Ovary (tissue), 9 donors: ENCODE measurements around the gene JAM3. TPM values are rescaled to one million over a fixed set of nuclear protein-coding genes. Genes with fewer than 3 reads are reported as not detected.

Experiments used
- DNase-seq, 5 donors: peaks; one replicate each; pipeline ENCODE4 v3.0.0-alpha.2; 2019 to 2020
- H3K27ac ChIP-seq, 2 donors: fragments of 200-600 bp; one replicate each; pipeline versions ENCODE4 v1.5.1 to v1.8.0; 2019 to 2022
- H3K27me3 ChIP-seq: fragments of 200-600 bp; one replicate; pipeline ENCODE4 v1.8.0; 2022
- H3K36me3 ChIP-seq: fragments of 200-600 bp; sonication (generic); one replicate; pipeline ENCODE4 v1.5.1; 2019
- H3K4me1 ChIP-seq: one replicate; pipeline ENCODE4 v1.8.1; 2013; ENCODE audit warnings: mild to moderate bottlenecking, moderate library complexity; ENCODE audit not compliant: insufficient read depth
- H3K4me3 ChIP-seq: fragments of 200-600 bp; sonication (generic); one replicate; pipeline ENCODE4 v1.5.1; 2017
- H3K9me3 ChIP-seq, 2 donors: fragments of 200-600 bp in 1 of 2; sonication (generic) in 1 of 2; one replicate each; pipeline versions ENCODE4 v1.5.1 to v1.8.1; 2013 to 2019; ENCODE audit warnings: mild to moderate bottlenecking in 1 of 2, moderate library complexity in 1 of 2
- CTCF ChIP-seq, 3 donors: fragments of 450-650 bp in 2 of 3; fragments of 200-600 bp in 1 of 3; IDR thresholded peaks; one replicate each; pipeline versions ENCODE4 v1.5.1 to v1.8.0; 2016 to 2022; ENCODE audit warnings: antibody characterized with exemption in 3 of 3, mild to moderate bottlenecking in 1 of 3
- EP300 ChIP-seq: sonication (generic); formaldehyde crosslinking; IDR thresholded peaks from one replicate; pipeline ENCODE4 v1.6.1; 2017; ENCODE audit warnings: antibody characterized with exemption
- POLR2A ChIP-seq: fragments of 450-650 bp; IDR thresholded peaks from one replicate; pipeline ENCODE4 v1.6.1; 2017; ENCODE audit warnings: antibody characterized with exemption, mild to moderate bottlenecking, moderate library complexity
- WGBS, 3 donors: extraction: QIAGEN DNeasy Blood & Tissue Kit in 1 of 3; methylation state at CpG; one replicate each; pipeline versions ENCODE4 v1.1.5 to v1.1.7; 2013 to 2017; 5-methylcytosine and 5-hydroxymethylcytosine counted together
- intact Hi-C, 4 donors: fragments of 100-400 bp; cut with DNase I; formaldehyde crosslinking; loops; one replicate each; pipeline versions ENCODE4 v1.11.0 to v1.15.1; 2022 to 2023
- polyA plus RNA-seq, 2 donors: library from polyadenylated mRNA; stranded (reverse); fragments of 200-250 nt in 1 of 2; fragments of 350-450 nt in 1 of 2; fragmentation: Illumina TruSeq in 1 of 2; extraction: RNeasy Lipid Tissue Mini Kit (QIAGEN cat#74804) in 1 of 2; gene quantifications; one replicate each; pipeline ENCODE4 v1.2.3, GENCODE V29; 2013 to 2014
- total RNA-seq, 7 donors: library from RNA; depleted of rRNA in 2 of 7; stranded (reverse); fragments of >200 nt in 2 of 7; fragmentation: NEBNext Ultra II Directional in 3 of 7; extraction: Animal tissue kit (Norgen Biotek cat#: 25700) in 3 of 7; gene quantifications; one replicate each; pipeline versions ENCODE4 v1.1.0 to v1.2.4, GENCODE V29; 2016 to 2023
- donor health status: DM: no; HTN: no; CAD: no; lungs with moderate emphysema.
- donor health status: DM: no; HTN: no; CAD: no.
- donor health status: Bipolar disorder and iron deficiency.
- donor health status: DM: yes; HTN: yes; CAD: no.
- donor health status: DM: no; HTN: no; CAD: no.
- donor health status: DM: yes; HTN: yes; CAD: no.

The JAM3 gene
- total and polyA plus RNA-seq, 9 donors = 32.5 to 95.0 (median 72.3) TPM

- H3K27ac ChIP-seq = no peak overlapping the region
- TF ChIP-seq EP300 = no peak
- TF ChIP-seq CTCF (IDR thresholded peaks at IDR 0.05) = no peak
- TF ChIP-seq POLR2A = no peak
- DNase-seq = no peak
- intact Hi-C loops = loop anchor here in 3 of 4 donors (5.0 to 10.0 kb wide), 3 partner anchors 92 to 220 kb away; no protein-coding TSS in a partner anchor
- no peaks in the 10 kb centered on the region for H3K4me1 ChIP-seq
- 71 to 80% (median 79%) methylated on average over 5 of the region's 5 CpGs for WGBS, 3 donors
- no peaks in the 10 kb centered on the region for H3K36me3 ChIP-seq
- no peak overlapping the region for H3K4me3 ChIP-seq
- no peaks in the 10 kb centered on the region for H3K9me3 ChIP-seq
- no peaks in the 10 kb centered on the region for H3K27me3 ChIP-seq
Measured at GRCh38 chr11:134144744-134145143, 75.9 kb downstream of the JAM3 start.

GRCh38 chr11:134145715-134146114 is 76.8 kb downstream of the JAM3 start:
- DNase-seq = no peak
- no peaks in the 10 kb centered on the region for H3K36me3 ChIP-seq
- intact Hi-C loops = loop anchor here in 3 of 4 donors (10.0 kb wide), 1 partner anchor 221 kb away; no protein-coding TSS in a partner anchor
- no peak overlapping the region for H3K4me3 ChIP-seq
- 69 to 80% (median 72%) methylated on average over 8 of the region's 8 CpGs for WGBS, 3 donors
- no peak overlapping the region for H3K27ac ChIP-seq
- TF ChIP-seq POLR2A (no peak), CTCF (IDR thresholded peaks at IDR 0.05) (no peak), EP300 (no peak)
- no peaks in the 10 kb centered on the region for H3K27me3 ChIP-seq
- no peaks in the 10 kb centered on the region for H3K9me3 ChIP-seq
- H3K4me1 ChIP-seq = no peaks in the 10 kb centered on the region

DNA sequence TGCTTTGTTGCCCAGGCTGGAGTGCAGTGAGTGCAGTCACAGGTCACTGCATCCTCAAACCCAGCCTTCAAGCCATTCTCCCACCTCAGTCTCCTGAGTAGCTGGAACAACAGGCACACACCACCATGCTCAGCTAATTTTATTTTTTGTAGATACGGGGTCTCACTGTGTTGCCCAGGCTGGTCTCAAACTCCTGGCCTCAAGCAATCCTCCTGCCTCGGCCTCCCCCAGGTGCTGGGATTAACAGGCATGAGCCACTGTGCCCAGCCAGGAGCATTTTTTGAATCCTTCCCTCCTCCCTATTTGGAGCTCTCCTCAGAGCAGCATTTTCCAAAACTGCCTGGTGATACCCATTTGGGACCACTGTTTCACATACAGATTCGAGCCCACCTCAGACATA is 77.7 kb downstream of the JAM3 start:
- 93 to 98% (median 96%) methylated on average over 3 of the region's 3 CpGs for WGBS, 3 donors
- TF ChIP-seq EP300 (no peak), POLR2A (no peak)
- H3K4me1 ChIP-seq = no peaks in the 10 kb centered on the region
- H3K9me3 ChIP-seq = no peaks in the 10 kb centered on the region
- H3K27ac ChIP-seq = no peak overlapping the region
- DNase-seq = no peak
- H3K36me3 ChIP-seq = no peaks in the 10 kb centered on the region
- H3K27me3 ChIP-seq = no peaks in the 10 kb centered on the region
- no peak overlapping the region for H3K4me3 ChIP-seq
- intact Hi-C loops = loop anchor here in 3 of 4 donors (10.0 kb wide), 1 partner anchor 222 kb away; no protein-coding TSS in a partner anchor

DNA sequence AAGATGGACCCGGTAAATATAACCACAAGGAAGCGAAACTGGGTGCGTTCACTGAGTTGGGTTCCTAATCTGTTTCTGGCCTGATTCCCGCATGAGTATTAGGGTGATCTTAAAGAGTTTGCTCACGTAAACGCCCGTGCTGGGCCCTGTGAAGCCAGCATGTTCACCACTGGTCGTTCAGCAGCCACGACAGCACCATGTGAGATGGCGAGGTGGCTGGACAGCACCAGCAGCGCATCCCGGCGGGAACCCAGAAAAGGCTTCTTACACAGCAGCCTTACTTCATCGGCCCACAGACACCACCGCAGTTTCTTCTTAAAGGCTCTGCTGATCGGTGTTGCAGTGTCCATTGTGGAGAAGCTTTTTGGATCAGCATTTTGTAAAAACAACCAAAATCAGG is 80.5 kb downstream of the JAM3 start:
- Histone ChIP-seq H3K27ac (no peak overlapping the region), H3K36me3 (no peaks in the 10 kb centered on the region), H3K9me3 (no peaks in the 10 kb centered on the region), H3K4me1 (no peaks in the 10 kb centered on the region), H3K27me3 (no peaks in the 10 kb centered on the region), H3K4me3 (no peak overlapping the region)
- intact Hi-C loops = loop anchor here in 3 of 4 donors (10.0 kb wide), 1 partner anchor 225 kb away; no protein-coding TSS in a partner anchor
- no peak for DNase-seq
- WGBS, 3 donors = 91 to 95% (median 91%) methylated on average over 16 of the region's 16 CpGs
- no peak for TF ChIP-seq EP300
- no peak for TF ChIP-seq POLR2A
- no peak for TF ChIP-seq CTCF (IDR thresholded peaks at IDR 0.05)

- WGBS, 3 donors = 90 to 93% (median 91%) methylated on average over 12 of the region's 12 CpGs
- TF ChIP-seq POLR2A = no peak
- TF ChIP-seq EP300 = no peak
- no peak for TF ChIP-seq CTCF (IDR thresholded peaks at IDR 0.05)
- no peak overlapping the region for H3K27ac ChIP-seq
- no peaks in the 10 kb centered on the region for H3K36me3 ChIP-seq
- no peaks in the 10 kb centered on the region for H3K4me1 ChIP-seq
- no peak for DNase-seq
- no peaks in the 10 kb centered on the region for H3K9me3 ChIP-seq
- no peak overlapping the region for H3K4me3 ChIP-seq
- no peaks in the 10 kb centered on the region for H3K27me3 ChIP-seq
- intact Hi-C loops = no loop called here
Measured at GRCh38 chr11:134150195-134150903, 81.5 kb downstream of the JAM3 start.
